OCI-LY3 (cell line): ENCODE measurements around the gene MYL2.

Source experiments
- CTCF ChIP-seq: fragments of 200-600, 300-600 bp; sonication (generic); IDR thresholded peaks from 2 replicates; pipeline ENCODE4 v1.5.1; 2014; ENCODE audit warnings: antibody characterized with exemption, low read length, low read depth
- EZH2phosphoT487 ChIP-seq: fragments of 200-600 bp; shearing (Covaris generic); IDR thresholded peaks from 2 replicates; pipeline ENCODE4 v1.6.1; 2018; ENCODE audit warnings: antibody characterized with exemption, mixed run types, low read depth

GRCh38 chr12:110880651-110881050 is 39.7 kb downstream of the MYL2 start:
- TF ChIP-seq CTCF (no peak), EZH2phosphoT487 (no peak)
